Germinal center (tissue), 1 donor: Measurements from ENCODE around the gene DLG5.
"Not testable (repeated sequence)": the region's sequence is repeated elsewhere in the genome, so short reads cannot be mapped to it uniquely, and the experiment has no call there.

Experiments used
- DNase-seq: peaks from one replicate; pipeline ENCODE4 v3.0.0; 2012; ENCODE audit warnings: mixed read lengths, low spot score

DLG5 gene

DNA sequence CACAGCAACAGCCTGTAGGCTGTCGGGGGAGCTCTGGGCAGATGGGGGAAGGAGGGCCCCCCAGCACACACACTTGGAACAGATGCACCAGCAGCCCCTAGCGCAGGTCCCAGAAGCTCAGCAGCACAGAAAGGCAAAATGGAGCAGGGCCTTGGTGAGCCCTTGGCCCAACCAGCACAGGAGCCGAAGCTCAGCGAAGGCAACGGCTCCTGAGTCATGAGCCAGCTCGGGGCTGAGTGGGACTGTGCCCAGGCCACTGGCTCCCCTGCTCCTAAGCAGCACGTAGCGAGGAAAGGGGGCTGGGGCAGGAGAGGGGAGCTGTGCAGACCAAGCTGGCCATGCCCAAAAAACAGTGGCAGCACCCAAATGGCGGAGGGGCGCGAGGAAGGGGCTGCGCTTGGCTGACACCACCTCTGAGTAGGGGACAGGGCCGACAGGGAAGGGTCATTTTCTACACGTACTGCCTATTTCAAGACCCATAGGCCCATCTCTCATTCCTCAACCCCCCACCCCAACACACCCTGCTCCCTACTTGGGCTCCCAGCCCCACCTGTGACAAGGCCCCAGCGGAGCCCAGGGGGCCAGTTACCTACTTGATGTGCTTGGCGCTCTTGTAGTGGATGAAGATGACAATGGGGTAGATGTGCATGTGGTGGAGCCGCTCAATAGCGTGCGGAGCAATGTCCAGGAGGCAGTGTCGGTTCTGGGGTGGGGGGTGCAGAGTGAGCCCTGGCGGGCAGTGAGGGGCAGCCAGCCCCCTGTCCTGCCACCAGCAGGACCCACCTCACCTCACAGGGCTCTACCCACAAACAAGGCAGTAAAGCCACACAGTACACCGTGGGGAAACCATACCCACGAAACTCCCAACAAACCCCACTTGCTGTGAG lies 132.1 kb downstream of the DLG5 start:
- no peak for DNase-seq

DNA sequence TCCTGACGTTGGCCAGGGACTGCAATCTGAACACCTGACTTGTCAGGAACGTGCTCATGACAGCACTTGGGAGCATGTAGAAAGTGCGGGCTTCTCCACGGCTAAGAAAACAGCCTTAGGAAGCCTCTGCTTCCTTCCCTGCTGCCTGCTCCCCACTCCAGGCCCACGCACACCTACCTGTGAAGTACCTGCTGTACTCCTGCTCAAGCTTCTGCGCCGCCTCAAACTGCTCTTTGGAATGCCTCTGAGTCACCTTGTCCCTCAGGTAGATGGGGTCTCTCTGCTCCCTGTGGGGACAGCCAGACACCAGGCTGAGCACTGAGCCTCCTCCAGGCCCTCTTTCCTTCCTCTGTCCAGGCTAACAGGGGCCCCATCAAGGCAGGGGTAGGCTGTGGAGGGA lies 132.7 kb downstream of the DLG5 start:
- DNase-seq: no peak

DNA sequence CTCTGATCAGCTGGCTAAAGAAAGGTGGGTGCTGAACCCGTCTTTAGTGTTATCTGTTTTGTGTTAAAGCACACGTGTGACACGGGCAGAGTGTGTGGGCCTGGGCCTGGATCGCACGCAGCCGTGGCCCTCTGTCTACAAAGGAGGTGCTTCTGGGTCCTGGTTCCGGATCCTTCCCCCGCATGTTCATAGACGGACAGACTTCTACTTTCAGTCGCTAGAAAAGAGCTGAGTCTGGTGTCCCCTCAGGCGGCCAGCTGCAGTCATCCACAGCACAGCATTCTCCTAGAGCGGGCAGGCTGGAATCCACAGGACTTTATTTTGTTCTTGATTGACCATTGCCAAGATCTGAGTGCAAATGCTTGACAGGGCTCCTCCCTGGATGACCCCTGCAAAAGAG lies 134.4 kb downstream of the DLG5 start:
- no peak for DNase-seq

- no peak for DNase-seq
These were observed 135.0 kb downstream of the DLG5 start for GRCh38 chr10:77791506-77791905.

DNA sequence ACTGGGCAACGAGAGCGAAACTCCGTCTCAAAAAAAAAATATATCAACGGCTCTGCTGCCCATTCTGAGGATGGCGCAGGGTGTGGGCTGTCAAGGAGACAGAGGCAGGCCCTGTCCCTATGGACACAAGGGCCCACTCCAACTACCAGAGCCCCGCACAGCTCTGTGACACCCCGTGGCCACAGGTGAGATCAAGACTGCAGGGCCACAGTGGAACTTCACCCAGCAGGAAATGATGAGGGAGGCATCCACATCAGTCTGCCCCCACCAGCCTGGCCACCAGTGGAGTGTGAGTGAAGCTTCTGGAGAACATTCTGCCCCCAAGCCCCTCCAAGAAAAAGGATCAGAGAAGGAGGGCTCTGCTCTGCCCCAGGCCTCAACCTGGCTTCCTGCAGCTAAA lies 136.7 kb downstream of the DLG5 start:
- no peak for DNase-seq

DNA sequence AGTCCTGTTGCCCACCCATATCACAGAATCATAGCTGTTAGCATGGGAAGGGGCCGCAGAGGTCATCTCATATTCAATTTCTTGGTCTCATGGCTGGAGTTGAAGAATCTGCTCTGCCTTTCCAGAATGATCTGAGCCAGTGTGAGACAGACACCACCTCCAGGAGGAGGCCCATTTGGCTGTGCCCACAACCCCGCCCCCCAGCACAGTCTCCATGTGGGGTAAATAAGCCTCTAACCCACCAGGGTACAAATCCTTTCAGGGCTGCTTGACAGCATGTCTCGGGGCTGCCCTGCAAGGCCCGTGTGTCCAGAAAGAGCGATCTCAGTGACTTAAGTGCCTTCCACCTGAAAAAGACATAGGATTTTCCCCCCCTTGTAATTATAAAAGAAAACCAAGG lies 137.5 kb downstream of the DLG5 start:
- DNase-seq: no peak

DNA sequence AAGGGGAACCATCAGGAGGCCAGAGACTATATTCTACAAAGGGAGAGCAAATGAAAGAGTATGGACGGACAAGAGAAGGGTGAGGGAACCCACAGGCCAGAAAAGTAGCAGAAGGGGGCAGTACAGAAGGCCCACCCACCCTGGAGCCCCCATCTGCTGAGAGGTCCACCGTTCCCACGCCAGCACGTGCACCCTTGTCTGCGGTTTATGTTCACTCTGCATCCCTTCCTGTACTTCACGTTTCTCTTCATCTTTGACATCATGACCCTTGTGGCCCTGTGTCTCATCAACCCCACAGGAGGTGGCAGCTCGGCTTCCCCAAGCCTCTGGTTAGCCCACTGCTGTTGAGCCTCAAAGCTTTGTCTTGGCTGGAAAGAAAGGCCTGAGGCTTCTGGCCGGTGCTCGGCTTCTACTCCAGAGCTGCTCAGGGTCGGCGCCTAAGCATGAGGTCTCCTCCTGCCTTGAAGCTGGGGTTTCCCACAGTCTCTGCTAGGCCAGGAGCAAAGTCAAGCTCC lies 138.0 kb downstream of the DLG5 start:
- no peak for DNase-seq

GRCh38 chr10:77787440-77787839 lies 139.1 kb downstream of the DLG5 start:
- no peak for DNase-seq

GRCh38 chr10:77784856-77785255 lies 141.7 kb downstream of the DLG5 start:
- no peak for DNase-seq

DNA sequence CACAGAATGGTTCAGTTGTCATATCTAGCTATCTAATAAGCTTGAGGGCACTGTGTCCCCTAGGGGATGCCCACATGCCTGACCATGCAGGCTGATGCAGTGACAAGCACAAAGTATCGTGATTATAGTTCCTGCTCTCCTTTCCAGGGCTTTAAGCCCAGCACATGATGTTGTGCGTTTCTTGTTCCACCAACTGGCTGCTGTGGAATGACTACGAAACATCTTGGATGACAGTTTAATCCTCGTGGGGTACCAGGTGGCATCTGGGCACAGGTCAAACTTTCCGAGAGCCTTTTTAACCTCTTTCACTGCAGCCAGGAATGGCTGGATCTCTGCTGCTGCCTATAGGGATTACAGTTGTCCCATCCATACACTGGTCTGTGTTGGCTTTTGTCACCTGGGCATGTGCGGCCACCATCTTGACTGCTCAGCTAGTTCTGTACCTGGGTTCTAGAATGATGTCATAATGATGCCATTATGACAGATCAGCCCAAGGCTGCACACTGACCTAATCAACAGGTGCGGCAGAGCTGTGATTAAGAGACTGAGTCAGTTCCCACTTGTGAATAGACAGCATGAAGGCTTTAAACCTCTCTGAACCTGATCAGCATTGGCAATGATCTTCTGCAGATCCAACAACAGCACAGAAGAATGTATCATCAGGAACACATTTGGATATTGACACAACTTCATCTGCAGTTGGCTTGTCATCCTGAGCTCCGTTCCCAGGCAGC lies 144.1 kb downstream of the DLG5 start:
- DNase-seq: no peak

GRCh38 chr10:77781451-77782327 lies 144.9 kb downstream of the DLG5 start:
- no peak for DNase-seq

DNA sequence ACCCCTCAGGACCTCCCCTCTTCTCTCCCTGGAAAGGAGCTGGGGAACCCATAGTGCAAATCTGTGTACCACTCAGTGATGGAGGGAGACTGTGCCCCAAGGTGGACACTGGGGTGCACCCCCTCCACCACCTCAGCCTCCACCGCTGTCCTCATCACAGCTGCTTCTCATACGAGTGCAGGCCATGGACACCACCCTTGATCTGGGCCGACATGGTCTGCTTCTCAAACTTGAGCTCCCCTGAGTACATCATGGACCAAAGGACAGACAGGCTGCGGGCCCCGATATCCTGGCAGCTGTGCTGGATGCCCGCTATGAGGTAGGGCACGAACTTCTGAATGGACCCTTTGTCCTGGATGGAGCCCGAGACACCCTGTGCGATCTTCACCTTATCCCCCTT lies 146.4 kb downstream of the DLG5 start:
- DNase-seq: no peak

- DNase-seq: no peak
These were observed 150.1 kb downstream of the DLG5 start for GRCh38 chr10:77776487-77776886.

DNA sequence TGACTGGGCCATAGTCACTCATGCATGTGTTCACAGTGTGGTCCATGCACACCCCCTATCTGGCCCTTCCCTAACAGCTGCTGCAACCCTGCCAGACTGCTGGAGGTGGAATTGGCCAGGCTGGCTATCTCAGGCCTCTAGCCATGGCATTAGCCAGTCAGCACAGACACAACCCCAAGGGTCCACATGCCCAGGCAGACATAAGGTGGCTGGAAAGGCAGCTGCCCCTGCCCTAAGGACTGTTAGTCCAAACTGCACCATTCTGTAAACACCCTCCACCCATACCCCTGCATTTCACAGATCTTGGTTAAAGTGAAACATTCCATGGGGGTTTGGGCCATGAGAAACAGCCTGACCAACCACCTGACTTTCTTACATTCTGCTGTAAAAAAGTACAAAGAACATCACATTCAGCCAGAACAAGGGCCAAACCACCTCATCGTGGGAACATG lies 151.6 kb downstream of the DLG5 start:
- DNase-seq: no peak

DNA sequence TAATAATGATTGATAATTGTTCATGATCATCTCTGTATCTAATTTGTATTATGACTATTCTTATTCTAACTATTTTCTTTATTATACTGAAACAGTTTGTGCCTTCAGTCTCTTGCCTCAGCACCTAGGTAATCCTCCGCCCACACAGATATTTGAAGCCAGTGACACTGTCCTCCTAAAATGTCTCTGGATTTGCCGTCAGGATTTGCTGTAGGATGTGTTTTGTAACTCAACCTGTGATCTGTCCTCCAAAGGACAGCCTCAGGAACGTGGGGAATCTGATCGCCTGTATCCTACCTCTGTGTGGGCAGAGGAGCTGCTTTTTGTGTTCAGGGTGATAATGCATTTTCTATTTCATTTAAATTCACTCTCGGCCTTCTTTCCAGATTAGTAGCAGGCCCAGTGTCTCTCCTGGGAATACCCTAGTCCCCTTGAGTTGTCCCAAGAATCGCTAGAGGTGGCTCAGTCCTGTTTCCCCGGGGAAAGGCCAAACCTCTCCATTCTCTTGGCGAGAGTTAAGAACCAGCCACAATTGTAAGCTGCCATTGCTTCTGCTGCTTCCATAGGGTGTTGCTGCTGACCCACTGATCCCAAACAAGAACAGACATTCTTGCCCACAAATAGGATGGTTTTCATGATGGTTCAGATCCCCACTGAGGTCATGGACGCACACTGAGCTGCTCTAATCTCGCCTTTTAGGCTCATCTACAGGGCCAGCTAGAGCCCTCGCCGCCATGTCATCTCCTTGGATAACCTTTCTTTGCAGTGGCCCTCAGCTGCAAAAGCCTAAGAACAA lies 152.7 kb downstream of the DLG5 start:
- DNase-seq: no peak

DNA sequence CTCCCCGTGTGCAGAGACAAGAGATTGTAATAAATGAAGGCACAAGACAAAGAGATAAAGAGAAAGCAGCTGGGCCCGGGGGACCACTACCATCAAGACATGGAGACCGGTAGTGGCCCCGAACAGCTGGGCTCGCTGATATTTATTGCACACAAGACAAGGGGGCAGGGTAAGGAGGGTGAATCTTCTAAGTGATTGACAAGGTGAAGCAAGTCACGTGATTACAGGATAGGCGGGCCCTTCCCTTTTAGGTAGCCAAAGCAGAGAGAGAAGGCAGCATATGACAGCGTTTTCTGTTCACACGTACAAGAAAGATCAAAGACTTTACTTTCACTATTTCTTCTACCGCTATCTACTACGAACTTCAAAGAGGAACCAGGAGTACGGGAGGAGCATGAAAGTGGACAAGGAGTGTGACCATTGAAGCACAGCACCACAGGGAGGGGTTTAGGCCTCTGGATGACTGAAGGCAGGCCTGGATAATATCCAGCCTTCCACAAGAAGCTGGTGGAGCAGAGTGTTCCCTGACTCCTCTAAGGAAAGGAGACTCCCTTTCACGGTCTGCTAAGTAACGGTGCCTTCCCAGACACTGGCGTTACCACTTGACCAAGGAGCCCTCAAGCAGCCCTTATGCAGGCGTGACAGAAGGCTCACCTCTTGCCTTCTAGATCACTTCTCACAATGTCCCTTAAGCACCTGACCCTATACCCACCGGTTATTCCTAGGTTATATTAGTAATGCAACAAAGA lies 153.5 kb downstream of the DLG5 start:
- not testable (repeated sequence) for DNase-seq

DNA sequence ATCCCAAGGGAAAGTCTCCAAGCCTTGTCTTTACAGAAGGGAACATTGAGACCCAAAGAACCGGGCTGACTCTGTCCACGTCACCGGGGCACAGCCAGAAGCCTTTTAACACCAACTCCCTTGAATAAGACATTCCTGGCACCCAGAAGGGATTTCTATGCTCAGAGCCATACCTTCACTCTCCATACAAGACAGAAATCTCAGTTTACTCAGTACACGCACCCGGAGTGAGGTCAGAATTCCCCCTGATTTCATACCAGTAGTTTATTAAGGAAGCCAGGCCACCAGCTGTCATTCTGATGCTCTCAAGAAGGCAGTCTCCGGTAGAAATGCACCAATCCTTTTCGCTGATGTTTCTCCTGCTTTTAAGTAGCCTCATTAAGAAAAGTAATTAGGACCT lies 154.7 kb downstream of the DLG5 start:
- no peak for DNase-seq

DNA sequence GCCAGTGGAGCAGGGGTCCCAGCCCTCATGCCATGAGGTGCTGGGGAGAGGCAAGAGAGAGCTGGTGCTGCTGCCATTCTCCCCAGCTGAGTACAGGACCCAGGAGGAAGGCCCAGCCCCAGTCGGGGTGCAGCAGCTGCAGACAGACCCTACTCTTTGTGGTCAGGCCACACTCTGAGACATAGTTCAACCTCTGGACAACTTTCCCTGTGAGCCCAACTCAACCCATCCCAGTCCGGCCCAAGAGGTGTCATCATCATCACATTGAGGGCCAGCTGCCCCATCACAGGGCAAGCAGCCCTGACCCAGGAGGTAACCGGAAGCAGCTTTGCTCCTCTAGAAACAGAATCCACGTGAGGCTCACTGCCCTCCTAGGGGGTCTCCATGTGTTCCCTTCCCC lies 155.1 kb downstream of the DLG5 start:
- DNase-seq: no peak

DNA sequence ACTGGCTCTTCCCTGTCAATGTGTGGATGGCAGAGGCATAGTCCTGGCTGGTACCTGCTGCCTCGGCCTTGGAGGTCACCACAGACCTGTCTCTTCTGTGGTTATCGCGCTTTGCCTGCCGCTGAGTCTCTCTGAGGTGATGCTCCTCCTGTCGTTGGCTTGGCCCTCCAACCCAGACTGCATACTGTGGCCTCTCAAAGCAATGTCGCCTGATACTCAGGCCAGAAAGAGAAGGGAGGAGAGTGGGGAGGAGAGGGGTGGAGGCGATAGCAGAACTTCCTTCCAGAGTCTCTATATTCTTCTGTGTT lies 155.7 kb downstream of the DLG5 start:
- DNase-seq: no peak

- DNase-seq: no peak
These were observed 156.3 kb downstream of the DLG5 start for GRCh38 chr10:77770081-77770867.
